HG03175 (cell line): Measurements from ENCODE around the gene CDKAL1.

ENCODE experiments used
- ATAC-seq: cut with Tn5 transposase; IDR thresholded peaks from one replicate; pipeline ENCODE4 v1.9.1; 2021; ENCODE audit warnings: mild to moderate bottlenecking, moderate library complexity; ENCODE audit not compliant: unreplicated experiment

Gene CDKAL1

GRCh38 chr6:20868397-20869096, 334.3 kb downstream of the CDKAL1 start:
- ATAC-seq: no peak

DNA sequence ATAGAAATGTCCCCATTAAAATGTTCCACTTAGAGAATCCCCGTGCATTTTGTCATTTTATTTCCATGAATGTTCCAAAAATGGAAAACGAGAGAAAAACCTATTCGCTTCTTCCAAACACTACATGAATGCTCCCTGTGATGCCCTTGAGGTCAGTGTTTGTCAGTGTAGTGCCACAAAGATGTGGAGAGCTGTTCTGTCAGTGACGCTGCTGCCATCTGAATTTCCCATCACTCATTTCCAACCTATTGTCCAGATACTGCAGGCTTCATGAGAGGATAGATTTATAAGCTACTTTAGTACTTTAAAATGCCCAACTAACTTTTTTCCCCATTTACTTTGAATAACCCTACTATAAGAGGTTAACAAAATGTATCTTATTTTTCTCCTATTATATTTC, 335.8 kb downstream of the CDKAL1 start:
- ATAC-seq: no peak

DNA sequence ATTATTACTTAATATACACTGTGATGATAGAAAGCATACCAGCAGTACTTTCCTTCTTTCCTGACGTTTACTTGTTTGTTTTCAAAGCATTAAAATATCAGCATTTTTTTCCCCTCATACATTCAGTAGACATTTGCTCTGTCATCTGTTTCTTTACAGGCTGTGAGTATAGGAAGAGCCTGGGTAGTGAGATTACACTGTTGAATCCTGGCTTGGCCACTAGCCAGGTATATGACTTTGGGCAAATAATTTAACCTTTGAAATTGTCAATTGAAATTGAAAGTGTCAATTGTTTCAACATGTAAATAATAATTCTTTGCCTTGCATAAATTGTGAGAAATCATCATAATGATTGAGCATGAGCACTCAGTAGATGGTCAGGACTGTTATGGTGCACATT, 336.2 kb downstream of the CDKAL1 start:
- no peak for ATAC-seq

DNA sequence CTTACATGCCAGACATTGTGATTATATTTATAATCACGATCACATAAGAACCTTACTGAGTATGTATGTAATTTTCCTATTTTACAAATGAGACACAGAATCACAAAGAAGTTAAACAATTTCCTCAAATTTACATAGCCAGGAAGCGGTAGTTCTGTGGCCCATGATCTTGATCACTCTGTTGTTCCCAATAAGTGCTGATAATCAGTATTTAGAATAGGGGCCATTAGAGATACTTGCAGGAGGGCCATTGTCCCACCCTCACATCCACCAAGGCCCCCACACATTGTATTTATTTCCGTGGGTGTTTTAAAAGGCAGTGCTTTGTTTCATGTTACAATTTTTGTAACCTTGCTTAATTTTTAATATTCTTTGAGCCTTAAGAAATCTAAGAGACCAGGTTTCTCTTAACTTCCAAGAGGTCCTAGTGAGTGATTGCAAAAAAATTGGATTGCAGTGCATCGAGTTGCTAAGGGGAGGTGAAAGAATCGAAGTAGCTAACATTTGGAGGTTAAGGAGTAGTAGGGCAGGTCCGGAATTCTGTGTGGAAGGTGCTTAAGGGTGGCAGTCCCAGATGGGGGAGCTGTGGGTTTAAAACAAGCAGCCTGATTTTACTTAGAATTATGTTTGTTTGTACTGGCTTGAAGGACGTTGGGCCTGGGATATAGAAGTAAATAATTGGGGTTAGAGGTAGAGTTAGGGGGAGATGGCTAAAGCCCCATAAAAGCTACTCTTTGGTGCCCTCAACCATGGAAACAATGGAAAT, 339.4 kb downstream of the CDKAL1 start:
- ATAC-seq: no peak

- no peak for ATAC-seq
Measured at GRCh38 chr6:20875369-20875963, 341.2 kb downstream of the CDKAL1 start.

DNA sequence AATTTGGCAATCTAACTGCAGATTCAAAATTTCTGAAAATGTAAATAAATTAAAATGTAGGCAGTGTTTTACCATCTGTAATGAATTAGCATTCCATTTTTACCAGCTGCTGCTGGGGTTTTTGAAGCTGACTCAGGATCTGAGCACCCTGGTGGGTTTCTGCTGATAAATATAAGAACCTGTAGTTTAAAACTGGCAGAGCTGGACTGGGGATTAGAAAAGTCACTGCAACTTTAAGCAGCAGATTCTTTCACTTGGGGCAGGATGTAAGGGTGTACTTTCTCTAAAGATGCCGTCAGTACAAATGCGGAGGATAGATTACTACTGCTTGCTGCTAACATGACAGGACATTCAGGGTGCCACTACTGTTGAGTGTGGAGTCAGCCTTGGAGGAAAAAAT, 341.8 kb downstream of the CDKAL1 start:
- no peak for ATAC-seq

DNA sequence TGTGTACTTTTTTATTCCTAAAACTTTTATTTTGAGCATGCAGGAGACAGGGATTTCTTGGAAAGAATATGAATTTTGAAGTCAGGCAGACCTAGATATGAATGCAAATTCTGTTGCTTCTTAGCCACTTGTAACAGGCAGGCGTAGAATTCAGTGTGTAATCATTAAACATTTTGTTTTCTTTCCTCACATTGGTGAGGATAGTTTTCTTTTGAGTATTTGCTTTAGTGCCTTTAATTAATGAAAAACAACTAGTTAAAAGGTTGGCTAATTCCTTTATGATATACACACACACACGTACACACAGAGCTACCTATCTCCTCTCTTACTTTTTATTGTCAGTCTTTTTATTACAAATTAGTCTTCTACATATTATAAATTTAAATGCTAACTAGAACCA, 342.3 kb downstream of the CDKAL1 start:
- no peak for ATAC-seq

DNA sequence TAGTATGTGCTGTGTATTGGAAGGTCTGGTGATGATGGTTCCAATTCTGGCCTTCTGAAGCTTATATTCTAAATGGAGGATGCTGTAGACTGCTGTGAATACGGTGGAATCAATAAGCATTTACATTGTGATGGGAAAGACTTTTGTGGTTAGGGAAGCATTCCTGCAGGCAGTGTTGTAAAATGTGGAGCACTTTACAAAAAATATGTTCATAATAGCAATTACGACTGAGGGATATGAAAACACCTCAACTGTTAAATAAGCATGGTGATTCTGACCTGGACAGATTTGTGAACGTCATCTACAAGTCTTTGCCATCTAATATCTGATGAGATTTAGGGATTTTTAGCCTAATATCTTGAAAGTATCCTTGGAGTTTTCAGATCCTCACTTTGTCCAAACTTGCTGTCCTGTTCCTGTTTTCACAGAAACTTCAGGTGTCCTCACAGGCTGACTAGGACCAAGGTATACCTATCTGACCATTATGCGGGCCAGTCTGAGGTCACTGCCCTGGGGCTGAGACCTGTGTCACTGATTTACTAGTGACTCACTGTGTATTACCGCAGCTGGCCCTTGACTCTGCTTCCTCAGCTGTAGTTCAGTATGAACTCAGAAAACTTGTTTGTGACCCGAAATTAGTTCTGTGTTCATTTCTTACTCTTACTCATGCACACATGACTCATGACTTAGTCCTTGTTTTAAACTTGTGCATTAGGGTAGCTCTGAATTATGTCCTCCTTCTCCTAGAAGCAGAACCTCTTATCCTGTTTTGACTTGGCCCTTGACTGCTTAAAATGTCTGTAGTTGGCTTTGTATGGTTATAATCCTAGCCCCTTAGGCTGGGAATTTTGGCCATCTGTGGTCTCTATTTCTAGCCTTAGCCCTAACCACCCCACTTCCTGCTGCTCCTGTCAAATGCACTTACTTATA, 343.0 kb downstream of the CDKAL1 start:
- peak; percentile 98 for ATAC-seq

DNA sequence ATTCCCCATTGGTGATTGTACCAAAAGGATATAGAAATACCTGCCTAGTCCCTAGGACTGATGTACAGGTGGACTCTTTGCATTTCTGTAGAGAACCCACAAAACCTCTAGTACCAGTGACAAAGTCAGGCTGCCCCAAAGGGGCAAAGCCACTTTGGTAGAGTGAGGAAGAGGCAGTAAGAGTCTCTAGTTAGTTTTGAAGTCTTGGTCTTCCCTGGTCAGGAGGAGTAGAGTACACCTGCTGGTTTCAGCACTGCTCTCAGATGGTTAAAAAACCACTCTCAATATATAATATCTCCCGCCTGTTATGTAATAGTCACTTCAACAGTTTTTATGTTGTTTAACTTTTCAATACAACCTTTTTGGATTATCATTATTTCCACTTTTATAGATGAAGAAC, 344.9 kb downstream of the CDKAL1 start:
- no peak for ATAC-seq

- ATAC-seq: no peak
Measured at GRCh38 chr6:20879526-20879925, 345.3 kb downstream of the CDKAL1 start.

DNA sequence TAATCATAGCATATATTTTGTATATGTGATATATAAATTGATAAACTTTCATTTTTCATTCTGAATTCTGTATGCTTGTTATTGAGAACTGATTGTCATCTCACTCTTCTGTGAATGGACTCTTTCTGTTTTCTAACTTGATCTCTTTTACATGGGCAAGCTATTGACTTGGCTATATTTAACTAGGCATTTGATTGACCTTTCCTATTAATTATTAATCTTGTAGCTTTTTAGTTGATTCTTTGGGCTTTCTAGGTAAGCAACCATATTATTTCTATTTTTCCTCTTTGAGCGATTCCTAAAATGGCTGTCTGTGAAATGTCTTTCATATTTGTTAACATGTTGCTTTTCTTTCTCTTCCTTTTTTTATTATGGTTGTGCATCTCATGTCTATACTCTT, 347.1 kb downstream of the CDKAL1 start:
- no peak for ATAC-seq

- no peak for ATAC-seq
Measured at GRCh38 chr6:20882014-20882413, 347.8 kb downstream of the CDKAL1 start.

- ATAC-seq: no peak
Measured at GRCh38 chr6:20885076-20885475, 350.8 kb downstream of the CDKAL1 start.

DNA sequence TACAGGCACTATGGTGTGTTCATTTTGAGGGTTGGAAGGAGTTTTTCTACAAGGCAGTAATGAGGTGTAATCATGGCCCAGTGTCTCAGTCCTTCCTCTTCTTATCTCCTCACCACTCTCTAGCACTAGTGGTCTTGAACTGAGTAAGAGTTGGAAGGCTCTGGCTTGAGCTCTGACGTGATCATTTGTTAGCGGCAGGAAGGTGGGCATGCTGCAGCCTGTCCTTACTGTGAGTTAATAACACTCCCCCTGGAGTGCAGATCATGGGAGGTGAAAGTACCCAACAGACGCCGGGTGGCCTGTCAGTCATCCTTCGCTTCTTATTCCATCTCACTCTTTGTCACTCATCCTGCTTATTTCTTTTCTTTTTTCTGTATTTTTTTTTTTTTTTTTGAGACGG, 356.9 kb downstream of the CDKAL1 start:
- ATAC-seq: no peak

GRCh38 chr6:20892365-20892764, 358.1 kb downstream of the CDKAL1 start:
- ATAC-seq: no peak

- ATAC-seq: no peak
Measured at GRCh38 chr6:20893412-20893811, 359.2 kb downstream of the CDKAL1 start.

GRCh38 chr6:20900389-20901160, 366.3 kb downstream of the CDKAL1 start:
- ATAC-seq: peak; percentile 89

GRCh38 chr6:20905377-20905776, 371.1 kb downstream of the CDKAL1 start:
- no peak for ATAC-seq

GRCh38 chr6:20906945-20907344, 372.7 kb downstream of the CDKAL1 start:
- ATAC-seq: no peak

- ATAC-seq: no peak
Measured at GRCh38 chr6:20907486-20908071, 373.3 kb downstream of the CDKAL1 start.
